Lower leg skin (tissue), 3 donors: ENCODE measurements around the gene HES6.

Source experiments
- POLR2A ChIP-seq, 2 donors: fragments of 450-650 bp; IDR thresholded peaks; one replicate each; pipeline ENCODE4 v1.6.1; 2016 to 2017; ENCODE audit warnings: antibody characterized with exemption in 2 of 2, mild to moderate bottlenecking in 1 of 2, moderate library complexity in 1 of 2
- TF ChIP-seq, protein P1 (sequence below), 3 donors: fragments of 450-650 bp; IDR thresholded peaks; one replicate each; pipeline ENCODE4 v1.5.1; 2016; ENCODE audit warnings: antibody characterized with exemption in 3 of 3, mild to moderate bottlenecking in 3 of 3, moderate library complexity in 2 of 3

GRCh38 chr2:238238766-238239542, 884 bp downstream of the HES6 start:
- TF ChIP-seq, protein P1, sequence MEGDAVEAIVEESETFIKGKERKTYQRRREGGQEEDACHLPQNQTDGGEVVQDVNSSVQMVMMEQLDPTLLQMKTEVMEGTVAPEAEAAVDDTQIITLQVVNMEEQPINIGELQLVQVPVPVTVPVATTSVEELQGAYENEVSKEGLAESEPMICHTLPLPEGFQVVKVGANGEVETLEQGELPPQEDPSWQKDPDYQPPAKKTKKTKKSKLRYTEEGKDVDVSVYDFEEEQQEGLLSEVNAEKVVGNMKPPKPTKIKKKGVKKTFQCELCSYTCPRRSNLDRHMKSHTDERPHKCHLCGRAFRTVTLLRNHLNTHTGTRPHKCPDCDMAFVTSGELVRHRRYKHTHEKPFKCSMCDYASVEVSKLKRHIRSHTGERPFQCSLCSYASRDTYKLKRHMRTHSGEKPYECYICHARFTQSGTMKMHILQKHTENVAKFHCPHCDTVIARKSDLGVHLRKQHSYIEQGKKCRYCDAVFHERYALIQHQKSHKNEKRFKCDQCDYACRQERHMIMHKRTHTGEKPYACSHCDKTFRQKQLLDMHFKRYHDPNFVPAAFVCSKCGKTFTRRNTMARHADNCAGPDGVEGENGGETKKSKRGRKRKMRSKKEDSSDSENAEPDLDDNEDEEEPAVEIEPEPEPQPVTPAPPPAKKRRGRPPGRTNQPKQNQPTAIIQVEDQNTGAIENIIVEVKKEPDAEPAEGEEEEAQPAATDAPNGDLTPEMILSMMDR (IDR thresholded peaks at IDR 0.05): no peak
- TF ChIP-seq POLR2A (IDR thresholded peaks at IDR 0.05): no peak
